GM19043 (cell line): Measurements from ENCODE around the gene CACNB2.

Source experiments
- ATAC-seq: cut with Tn5 transposase; IDR thresholded peaks from one replicate; pipeline ENCODE4 v1.9.1; 2021; ENCODE audit warnings: low read depth; ENCODE audit not compliant: unreplicated experiment

CACNB2 gene

GRCh38 chr10:18377898-18378297, 237.7 kb downstream of the CACNB2 start:
- no peak for ATAC-seq

GRCh38 chr10:18378766-18379165, 238.5 kb downstream of the CACNB2 start:
- ATAC-seq = no peak

- no peak for ATAC-seq
Observed at GRCh38 chr10:18381679-18382078, 241.5 kb downstream of the CACNB2 start.

- no peak for ATAC-seq
Observed at GRCh38 chr10:18397906-18398305, 257.7 kb downstream of the CACNB2 start.

GRCh38 chr10:18399158-18399557, 258.9 kb downstream of the CACNB2 start:
- ATAC-seq = peak; percentile 61

GRCh38 chr10:18400201-18400905, 260.1 kb downstream of the CACNB2 start:
- peak; percentile 48 for ATAC-seq

GRCh38 chr10:18400906-18401245, 260.7 kb downstream of the CACNB2 start:
- ATAC-seq = no peak

GRCh38 chr10:18401416-18402195, 261.4 kb downstream of the CACNB2 start:
- ATAC-seq = no peak

GRCh38 chr10:18402853-18403252, 262.6 kb downstream of the CACNB2 start:
- no peak for ATAC-seq

GRCh38 chr10:18404530-18404929, 264.3 kb downstream of the CACNB2 start:
- ATAC-seq = no peak

- ATAC-seq = no peak
Observed at GRCh38 chr10:18406136-18406535, 265.9 kb downstream of the CACNB2 start.

GRCh38 chr10:18409599-18410397, 269.6 kb downstream of the CACNB2 start:
- ATAC-seq = peak; percentile 66

GRCh38 chr10:18414061-18414460, 273.8 kb downstream of the CACNB2 start:
- ATAC-seq = no peak

GRCh38 chr10:18417950-18418527, 277.8 kb downstream of the CACNB2 start:
- ATAC-seq = no peak

- ATAC-seq = no peak
Observed at GRCh38 chr10:18418541-18419215, 278.5 kb downstream of the CACNB2 start.

- ATAC-seq = no peak
Observed at GRCh38 chr10:18419945-18420344, 279.7 kb downstream of the CACNB2 start.

GRCh38 chr10:18421726-18422293, 281.6 kb downstream of the CACNB2 start:
- no peak for ATAC-seq

- no peak for ATAC-seq
Observed at GRCh38 chr10:18423058-18423637, 282.9 kb downstream of the CACNB2 start.

- no peak for ATAC-seq
Observed at GRCh38 chr10:18424200-18424599, 284.0 kb downstream of the CACNB2 start.

- ATAC-seq = no peak
Observed at GRCh38 chr10:18429335-18429734, 289.1 kb downstream of the CACNB2 start.
